ENCODE data around the gene CPM.

DNA sequence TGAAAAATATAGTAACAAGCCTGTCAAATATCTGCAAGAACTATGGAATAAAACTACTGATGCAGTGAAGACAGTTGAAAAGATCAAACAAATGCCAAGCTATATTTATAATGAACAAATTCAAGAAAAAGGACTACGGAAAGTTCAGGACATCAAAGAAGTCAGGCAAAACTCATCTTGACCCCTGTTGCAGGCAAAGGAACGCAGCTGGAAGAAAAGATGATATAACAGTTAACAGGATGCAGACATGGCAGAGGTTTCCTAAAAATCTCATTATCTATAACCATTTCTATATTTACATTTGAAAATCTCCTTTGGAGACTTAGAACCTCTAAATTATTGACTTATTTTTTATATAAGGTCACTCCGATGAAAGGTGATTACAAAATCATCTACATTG is 90.8 kb downstream of the CPM start:
- no peak for TF ChIP-seq TAF1 (IDR thresholded peaks at IDR 0.05; ENCODE audit: borderline replicate concordance, insufficient read depth, low read length)
- TF ChIP-seq POLR2AphosphoS5 (IDR thresholded peaks at IDR 0.05; ENCODE audit: low read depth, low read length), result no peak
- TF ChIP-seq, protein P1, sequence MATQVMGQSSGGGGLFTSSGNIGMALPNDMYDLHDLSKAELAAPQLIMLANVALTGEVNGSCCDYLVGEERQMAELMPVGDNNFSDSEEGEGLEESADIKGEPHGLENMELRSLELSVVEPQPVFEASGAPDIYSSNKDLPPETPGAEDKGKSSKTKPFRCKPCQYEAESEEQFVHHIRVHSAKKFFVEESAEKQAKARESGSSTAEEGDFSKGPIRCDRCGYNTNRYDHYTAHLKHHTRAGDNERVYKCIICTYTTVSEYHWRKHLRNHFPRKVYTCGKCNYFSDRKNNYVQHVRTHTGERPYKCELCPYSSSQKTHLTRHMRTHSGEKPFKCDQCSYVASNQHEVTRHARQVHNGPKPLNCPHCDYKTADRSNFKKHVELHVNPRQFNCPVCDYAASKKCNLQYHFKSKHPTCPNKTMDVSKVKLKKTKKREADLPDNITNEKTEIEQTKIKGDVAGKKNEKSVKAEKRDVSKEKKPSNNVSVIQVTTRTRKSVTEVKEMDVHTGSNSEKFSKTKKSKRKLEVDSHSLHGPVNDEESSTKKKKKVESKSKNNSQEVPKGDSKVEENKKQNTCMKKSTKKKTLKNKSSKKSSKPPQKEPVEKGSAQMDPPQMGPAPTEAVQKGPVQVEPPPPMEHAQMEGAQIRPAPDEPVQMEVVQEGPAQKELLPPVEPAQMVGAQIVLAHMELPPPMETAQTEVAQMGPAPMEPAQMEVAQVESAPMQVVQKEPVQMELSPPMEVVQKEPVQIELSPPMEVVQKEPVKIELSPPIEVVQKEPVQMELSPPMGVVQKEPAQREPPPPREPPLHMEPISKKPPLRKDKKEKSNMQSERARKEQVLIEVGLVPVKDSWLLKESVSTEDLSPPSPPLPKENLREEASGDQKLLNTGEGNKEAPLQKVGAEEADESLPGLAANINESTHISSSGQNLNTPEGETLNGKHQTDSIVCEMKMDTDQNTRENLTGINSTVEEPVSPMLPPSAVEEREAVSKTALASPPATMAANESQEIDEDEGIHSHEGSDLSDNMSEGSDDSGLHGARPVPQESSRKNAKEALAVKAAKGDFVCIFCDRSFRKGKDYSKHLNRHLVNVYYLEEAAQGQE (IDR thresholded peaks at IDR 0.05; ENCODE audit: insufficient read depth in 1 of 2, low read depth in 2 of 2, low read length in 2 of 2), result no peak
- TF ChIP-seq FOXP2 (optimal IDR thresholded peaks at IDR 0.05; ENCODE audit: borderline replicate concordance, extremely low read depth, extremely low read length, insufficient read depth), result no peak
- no peak for TF ChIP-seq SIN3A (IDR thresholded peaks at IDR 0.05; ENCODE audit: borderline replicate concordance, insufficient read depth, low read length)

Measured in PFSK-1 (cell line).